Measurements from ENCODE around the gene TSPYL4. TPM values are rescaled to one million over a fixed set of nuclear protein-coding genes. Genes with fewer than 3 reads are reported as not detected.

The TSPYL4 gene
- total and polyA plus RNA-seq, 2 donors (not counting 1 experiment from before 2014, with no cell fraction given): 20.6 to 21.4 TPM

- POLR2A ChIA-PET: no interaction called here
- CTCF ChIA-PET: no interaction called here
- Mint-ChIP-seq H3K4me1 (peaks cover 40% of the 10 kb centered on the region), H3K27ac (no peak overlapping the region), H3K9me3 (ENCODE audit: insufficient read depth) (no peaks in the 10 kb centered on the region), H3K27me3 (no peaks in the 10 kb centered on the region), H3K4me3 (no peak overlapping the region)
- 100% methylated on average over 1 of the region's 2 CpGs for WGBS (ENCODE audit: insufficient coverage)
- H3K27me3 ChIP-seq (replicated peaks in 1 of 4; ENCODE audit: control extremely low read depth in 1 of 4, control insufficient read depth in 3 of 4, insufficient read depth in 4 of 4, low read length in 3 of 4): no peaks in the 10 kb centered on the region
- H3K9me3 ChIP-seq (ENCODE audit: control extremely low read depth in 1 of 3, control insufficient read depth in 2 of 3, insufficient read depth in 1 of 3, low read length in 2 of 3): no peaks in the 10 kb centered on the region
- H3K27ac ChIP-seq (ENCODE audit: low read length in 2 of 2): peak overlapping the region in 1 of 2 donors; percentile 48
- peaks cover 27% of the 10 kb centered on the region for H3K79me2 ChIP-seq (ENCODE audit: control insufficient read depth, insufficient read depth, low read length)
- H3K4me1 ChIP-seq (ENCODE audit: control insufficient read depth in 2 of 2, insufficient read depth in 2 of 2, low read length in 2 of 2): peaks cover 26 to 29% of the 10 kb centered on the region in 2 donors
- no peak overlapping the region for H2AFZ ChIP-seq (ENCODE audit: insufficient read depth, low read depth, low read length, poor library complexity, severe bottlenecking)
- no peak overlapping the region for H3K4me2 ChIP-seq (replicated peaks; ENCODE audit: low read depth, low read length, poor library complexity, severe bottlenecking)
- DNase-seq (no peak), ATAC-seq (ENCODE audit: low read depth) (no peak)
- peaks cover 0 to 5% of the 10 kb centered on the region in 2 experiments for H3K36me3 ChIP-seq (replicated peaks in 1 of 2; ENCODE audit: control extremely low read depth in 1 of 2, control insufficient read depth in 1 of 2, extremely low read depth in 1 of 2, insufficient read depth in 2 of 2, low read length in 1 of 2)
- H4K20me1 ChIP-seq (ENCODE audit: control insufficient read depth, insufficient read depth, low read length, poor library complexity, severe bottlenecking): no peaks in the 10 kb centered on the region
- H3K9ac ChIP-seq (ENCODE audit: low read length): no peak overlapping the region
- TF ChIP-seq CTCF (IDR thresholded peaks at IDR 0.05) (no peak), EZH2 (IDR thresholded peaks at IDR 0.05; ENCODE audit: borderline replicate concordance, insufficient read depth, low read depth, low read length, poor library complexity, severe bottlenecking) (no peak)
- H3K4me3 ChIP-seq (ENCODE audit: control extremely low read depth in 1 of 5, extremely low read depth in 1 of 5, insufficient read depth in 1 of 5, low read depth in 2 of 5, low read length in 4 of 5): no peak overlapping the region
- intact Hi-C loops (cut with micrococcal nuclease): no loop called here
Measured at GRCh38 chr6:116248577-116248976, 5.3 kb downstream of the TSPYL4 start.

- intact Hi-C loops (cut with micrococcal nuclease): no loop called here
- Histone ChIP-seq H3K9ac (ENCODE audit: low read length) (no peak overlapping the region), H3K4me1 (ENCODE audit: control insufficient read depth in 2 of 2, insufficient read depth in 2 of 2, low read length in 2 of 2) (peaks cover 15 to 18% of the 10 kb centered on the region in 2 donors), H3K9me3 (ENCODE audit: control extremely low read depth in 1 of 3, control insufficient read depth in 2 of 3, insufficient read depth in 1 of 3, low read length in 2 of 3) (no peaks in the 10 kb centered on the region), H2AFZ (ENCODE audit: insufficient read depth, low read depth, low read length, poor library complexity, severe bottlenecking) (no peak overlapping the region), H3K36me3 (replicated peaks in 1 of 2; ENCODE audit: control extremely low read depth in 1 of 2, control insufficient read depth in 1 of 2, extremely low read depth in 1 of 2, insufficient read depth in 2 of 2, low read length in 1 of 2) (peaks cover 0 to 5% of the 10 kb centered on the region in 2 experiments), H4K20me1 (ENCODE audit: control insufficient read depth, insufficient read depth, low read length, poor library complexity, severe bottlenecking) (no peaks in the 10 kb centered on the region), H3K4me3 (ENCODE audit: control extremely low read depth in 1 of 5, extremely low read depth in 1 of 5, insufficient read depth in 1 of 5, low read depth in 2 of 5, low read length in 4 of 5) (no peak overlapping the region), H3K79me2 (ENCODE audit: control insufficient read depth, insufficient read depth, low read length) (peaks cover 14% of the 10 kb centered on the region), H3K4me2 (replicated peaks; ENCODE audit: low read depth, low read length, poor library complexity, severe bottlenecking) (no peak overlapping the region), H3K27me3 (replicated peaks in 1 of 4; ENCODE audit: control extremely low read depth in 1 of 4, control insufficient read depth in 3 of 4, insufficient read depth in 4 of 4, low read length in 3 of 4) (no peaks in the 10 kb centered on the region), H3K27ac (ENCODE audit: low read length in 2 of 2) (no peak overlapping the region)
- Mint-ChIP-seq H3K9me3 (ENCODE audit: insufficient read depth) (no peaks in the 10 kb centered on the region), H3K27ac (no peak overlapping the region), H3K27me3 (no peaks in the 10 kb centered on the region), H3K4me3 (no peak overlapping the region), H3K4me1 (peaks cover 35% of the 10 kb centered on the region)
- POLR2A ChIA-PET: no interaction called here
- no peak for ATAC-seq (ENCODE audit: low read depth)
- no peak for TF ChIP-seq CTCF (IDR thresholded peaks at IDR 0.05)
- TF ChIP-seq EZH2 (IDR thresholded peaks at IDR 0.05; ENCODE audit: borderline replicate concordance, insufficient read depth, low read depth, low read length, poor library complexity, severe bottlenecking): no peak
- CTCF ChIA-PET: interaction anchor here (1.1 kb wide), 1 partner anchor 286 kb away, joined by 3 read pairs; no protein-coding TSS in a partner anchor
- DNase-seq: no peak
Measured at GRCh38 chr6:116247285-116247684, 6.6 kb downstream of the TSPYL4 start.
